ENCODE measurements around the gene RTN1.

The RTN1 gene

GRCh38 chr14:59823179-59823578, 47.4 kb downstream of the RTN1 start:
- TF ChIP-seq CTCF (conservative IDR thresholded peaks at IDR 0.05): no peak
- H3K27ac ChIP-seq: no peak overlapping the region

- no peak overlapping the region for H3K27ac ChIP-seq
- TF ChIP-seq CTCF (conservative IDR thresholded peaks at IDR 0.05): no peak
Measured at GRCh38 chr14:59819446-59820088, 51.0 kb downstream of the RTN1 start.

GRCh38 chr14:59816941-59817340, 53.6 kb downstream of the RTN1 start:
- no peak for TF ChIP-seq CTCF (conservative IDR thresholded peaks at IDR 0.05)

GRCh38 chr14:59814988-59815387, 55.6 kb downstream of the RTN1 start:
- no peak for TF ChIP-seq CTCF (conservative IDR thresholded peaks at IDR 0.05)
- H3K27ac ChIP-seq: no peak overlapping the region

More at GRCh38 chr14:59816941-59817340, 53.6 kb downstream of the RTN1 start:
- H3K27ac ChIP-seq: no peak overlapping the region

GRCh38 chr14:59811815-59812214, 58.8 kb downstream of the RTN1 start:
- no peak for TF ChIP-seq CTCF (conservative IDR thresholded peaks at IDR 0.05)

GRCh38 chr14:59811073-59811472, 59.5 kb downstream of the RTN1 start:
- H3K27ac ChIP-seq: no peak overlapping the region
- TF ChIP-seq CTCF (conservative IDR thresholded peaks at IDR 0.05): no peak

More at GRCh38 chr14:59811815-59812214, 58.8 kb downstream of the RTN1 start:
- H3K27ac ChIP-seq: no peak overlapping the region

- TF ChIP-seq CTCF (conservative IDR thresholded peaks at IDR 0.05): no peak
- H3K27ac ChIP-seq: no peak overlapping the region
Measured at GRCh38 chr14:59803052-59803540, 67.5 kb downstream of the RTN1 start.

Measured in VCaP (cell line).